A549 (cell line): ENCODE results near the gene GABBR2. TPM values are rescaled to one million over a fixed set of nuclear protein-coding genes. Genes with fewer than 3 reads are reported as not detected.

Source experiments
- ATAC-seq, 2 experiments: fragments of 200-7000 bp in 1 of 2; fragments of >200 bp in 1 of 2; cut with Nextera tagmentation in 1 of 2; cut with Tn5 transposase in 1 of 2; 3 replicates each; pipeline versions ENCODE4 v1.8.0 to v1.9.1; 2018 to 2020; ENCODE audit warnings: mild to moderate bottlenecking in 1 of 2, moderate library complexity in 1 of 2
- CTCF ChIA-PET: fragments of 300-600 bp; sonication (Branson Sonifier 250); formaldehyde crosslinking; extraction: SDS; loops from one replicate; lab custom pipeline; 2021; ENCODE audit warnings: antibody characterized with exemption, inconsistent platforms; lab: Yijun Ruan, JAX
- POLR2A ChIA-PET: fragments of 350-600 bp; formaldehyde crosslinking; extraction: SDS; loops from one replicate; lab custom pipeline; 2021; ENCODE audit warnings: antibody characterized with exemption, inconsistent platforms; lab: Yijun Ruan, JAX
- DNase-seq, 2 experiments: peaks; one replicate each; pipeline versions ENCODE4 v3.0.0 to v3.0.0-alpha.2; 2011 to 2016; ENCODE audit warnings: low read depth in 1 of 2, low spot score in 1 of 2
- FAIRE-seq: peaks from 2 replicates; lab custom pipeline; 2011; peaks lifted over from hg19 to GRCh38; lab: Jason Lieb, UNC
- H3K27ac ChIP-seq, 2 experiments: fragments of >200 bp; sonication (Bioruptor Twin); formaldehyde crosslinking; 3 replicates each; pipeline ENCODE4 v1.5.1; 2016 to 2017
- H3K4me1 ChIP-seq: fragments of >200 bp; sonication (Bioruptor Twin); formaldehyde crosslinking; 3 replicates; pipeline ENCODE4 v1.6.1; 2016
- H3K4me2 ChIP-seq: fragments of >200 bp; sonication (Bioruptor Twin); formaldehyde crosslinking; 3 replicates; pipeline ENCODE4 v1.6.1; 2016
- H3K4me3 ChIP-seq: fragments of >200 bp; sonication (Bioruptor Twin); formaldehyde crosslinking; 3 replicates; pipeline ENCODE4 v1.5.1; 2016
- H3K9me3 ChIP-seq: fragments of >200 bp; sonication (Bioruptor Twin); formaldehyde crosslinking; 3 replicates; pipeline ENCODE4 v1.6.1; 2016
- BHLHE40 ChIP-seq: IDR thresholded peaks from 2 replicates; pipeline ENCODE4 v1.6.1; 2012; ENCODE audit warnings: low read depth, low read length, inconsistent platforms
- CBX2 ChIP-seq: fragments of 200-600 bp; sonication (generic); IDR thresholded peaks from 2 replicates; pipeline ENCODE4 v1.6.1; 2016; ENCODE audit warnings: low read depth, mild to moderate bottlenecking, borderline replicate concordance
- CBX8 ChIP-seq: fragments of 200-600 bp; sonication (generic); IDR thresholded peaks from 2 replicates; pipeline ENCODE4 v1.6.1; 2016
- CHD2 ChIP-seq: fragments of 150-350 bp; IDR thresholded peaks from 2 replicates; pipeline ENCODE4 v1.6.1; 2014; ENCODE audit warnings: low read length; ENCODE audit not compliant: partially characterized antibody
- CHD4 ChIP-seq: fragments of 200-600 bp; sonication (generic); IDR thresholded peaks from 2 replicates; pipeline ENCODE4 v1.6.1; 2016; ENCODE audit warnings: antibody characterized with exemption, mild to moderate bottlenecking, borderline replicate concordance
- EHF ChIP-seq: fragments of 250-450 bp; sonication (Bioruptor Pico); IDR thresholded peaks from 2 replicates; pipeline ENCODE4 v1.5.0; 2020; ENCODE audit warnings: mild to moderate bottlenecking
- EHMT2 ChIP-seq: fragments of 200-600 bp; sonication (generic); IDR thresholded peaks from 2 replicates; pipeline ENCODE4 v1.6.1; 2016; ENCODE audit warnings: antibody characterized with exemption, low read depth, mild to moderate bottlenecking, moderate library complexity
- EP300 ChIP-seq, 2 experiments: fragments of >200 bp; sonication (Bioruptor Twin); formaldehyde crosslinking; IDR thresholded peaks; 2 replicates in 1 of 2; 3 replicates in 1 of 2; pipeline ENCODE4 v1.6.1; 2016 to 2017
- ESRRA ChIP-seq: fragments of 150-350 bp; IDR thresholded peaks from 2 replicates; pipeline ENCODE4 v1.6.1; 2014; ENCODE audit warnings: mild to moderate bottlenecking, low read length, borderline replicate concordance
- FOSB ChIP-seq: fragments of 250-450 bp; sonication (Bioruptor Pico); IDR thresholded peaks from 2 replicates; pipeline ENCODE4 v1.5.0; 2020; ENCODE audit warnings: mild to moderate bottlenecking, moderate library complexity
- GATA3 ChIP-seq: IDR thresholded peaks from 2 replicates; pipeline ENCODE4 v1.6.1; 2012; ENCODE audit warnings: borderline replicate concordance
- HDAC2 ChIP-seq: fragments of 200-600 bp; sonication (generic); IDR thresholded peaks from 2 replicates; pipeline ENCODE4 v1.6.1; 2016
- HOXA7 ChIP-seq: fragments of 250-450 bp; sonication (Bioruptor Pico); IDR thresholded peaks from 2 replicates; pipeline ENCODE4 v1.5.0; 2020; ENCODE audit warnings: mild to moderate bottlenecking, moderate library complexity
- HOXB5 ChIP-seq: fragments of 250-450 bp; sonication (Bioruptor Pico); IDR thresholded peaks from 2 replicates; pipeline ENCODE4 v1.5.0; 2020; ENCODE audit warnings: mild to moderate bottlenecking, moderate library complexity
- JUN ChIP-seq, 2 experiments: fragments of >200 bp; sonication (Bioruptor Twin); formaldehyde crosslinking; IDR thresholded peaks; 2 replicates in 1 of 2; 3 replicates in 1 of 2; pipeline ENCODE4 v1.6.1; 2016 to 2017
- JUNB ChIP-seq: fragments of >200 bp; sonication (Bioruptor Twin); formaldehyde crosslinking; IDR thresholded peaks from 2 replicates; pipeline ENCODE4 v1.6.1; 2016
- KDM1A ChIP-seq: fragments of 200-600 bp; sonication (generic); IDR thresholded peaks from 2 replicates; pipeline ENCODE4 v1.6.1; 2016; ENCODE audit warnings: low read depth, mild to moderate bottlenecking
- MAZ ChIP-seq: fragments of 150-350 bp; IDR thresholded peaks from 2 replicates; pipeline ENCODE4 v1.6.1; 2014; ENCODE audit warnings: antibody characterized with exemption, low read depth, low read length, borderline replicate concordance
- MYC ChIP-seq: IDR thresholded peaks from 2 replicates; pipeline ENCODE4 v1.6.1; 2012; ENCODE audit warnings: mild to moderate bottlenecking, inconsistent platforms, low read length, improper control_type of control experiment, borderline replicate concordance
- NPAS2 ChIP-seq: fragments of 250-450 bp; sonication (Bioruptor Pico); IDR thresholded peaks from 2 replicates; pipeline ENCODE4 v1.8.0; 2022; ENCODE audit warnings: mild to moderate bottlenecking, moderate library complexity, borderline replicate concordance
- NR3C1 ChIP-seq: fragments of >200 bp; sonication (Bioruptor Twin); formaldehyde crosslinking; IDR thresholded peaks from 3 replicates; pipeline ENCODE4 v1.6.1; 2017
- PHF8 ChIP-seq: fragments of 200-600 bp; sonication (generic); IDR thresholded peaks from 2 replicates; pipeline ENCODE4 v1.6.1; 2016; ENCODE audit warnings: low read depth, mild to moderate bottlenecking, antibody characterized with exemption, moderate library complexity, borderline replicate concordance
- POLR2A ChIP-seq: IDR thresholded peaks from 2 replicates; pipeline ENCODE4 v1.6.1; 2012; ENCODE audit warnings: mild to moderate bottlenecking, low read length
- RNF2 ChIP-seq: fragments of 200-600 bp; sonication (generic); IDR thresholded peaks from 2 replicates; pipeline ENCODE4 v1.6.1; 2016; ENCODE audit warnings: low read depth, mild to moderate bottlenecking, antibody characterized with exemption, moderate library complexity, borderline replicate concordance
- SMC3 ChIP-seq: fragments of >200 bp; sonication (Bioruptor Twin); formaldehyde crosslinking; IDR thresholded peaks from 3 replicates; pipeline ENCODE4 v1.6.1; 2018; ENCODE audit warnings: inconsistent platforms
- TFCP2L1 ChIP-seq: fragments of 250-450 bp; sonication (Bioruptor Pico); IDR thresholded peaks from 2 replicates; pipeline ENCODE4 v1.5.0; 2021; ENCODE audit warnings: mild to moderate bottlenecking
- TP53 ChIP-seq: fragments of 250-450 bp; sonication (Bioruptor Pico); IDR thresholded peaks from 2 replicates; pipeline ENCODE4 v1.5.0; 2021; ENCODE audit warnings: mild to moderate bottlenecking, moderate library complexity
- ZSCAN20 ChIP-seq: fragments of 250-450 bp; sonication (Bioruptor Pico); IDR thresholded peaks from 2 replicates; pipeline ENCODE4 v1.8.0; 2022; ENCODE audit warnings: mild to moderate bottlenecking, moderate library complexity
- WGBS: methylation state at CpG from one replicate; pipeline ENCODE4 v1.1.6; 2017; ENCODE audit errors: missing lambda C conversion rate; 5-methylcytosine and 5-hydroxymethylcytosine counted together
- polyA plus RNA-seq, 4 experiments: library from polyadenylated mRNA; depleted of rRNA in 3 of 4; stranded (reverse); fragments of >200 nt; fragmentation: RNase III in 1 of 4; extraction: RNeasy Plus Mini Kit Qiagen cat#74134 plus additional on column Dnase treatment in 1 of 4; gene quantifications; 2 replicates in 3 of 4; 3 replicates in 1 of 4; pipeline ENCODE4 v1.2.3, GENCODE V29; 2011 to 2017
- TF ChIP-seq, protein P1 (sequence below): fragments of 250-450 bp; sonication (Bioruptor Pico); IDR thresholded peaks from 2 replicates; pipeline ENCODE4 v1.5.0; 2021; ENCODE audit warnings: mild to moderate bottlenecking, moderate library complexity, borderline replicate concordance
- TF ChIP-seq, protein P2 (sequence below): fragments of 250-450 bp; sonication (Bioruptor Pico); IDR thresholded peaks from 2 replicates; pipeline ENCODE4 v1.5.0; 2020; ENCODE audit warnings: low read depth, mild to moderate bottlenecking, moderate library complexity

The GABBR2 gene
- polyA plus RNA-seq, 2 of the 4 experiments (the other 2 are of a cell fraction): 0.08 to 0.57 TPM

- POLR2A ChIA-PET: no interaction called here
- Histone ChIP-seq H3K27ac (no peak overlapping the region), H3K4me3 (no peak overlapping the region), H3K4me1 (no peaks in the 10 kb centered on the region)
- TF ChIP-seq NR3C1: no peak
- TF ChIP-seq KDM1A: no peak
- no peak for TF ChIP-seq HDAC2
- TF ChIP-seq EHMT2: no peak
- no peak for TF ChIP-seq PHF8
- no peak for TF ChIP-seq GATA3
- no peak for TF ChIP-seq CBX8
- TF ChIP-seq JUNB: no peak
- TF ChIP-seq SMC3: no peak
- TF ChIP-seq EP300 (IDR thresholded peaks at IDR 0.05): no peak
- TF ChIP-seq HOXA7 (CRISPR knock-in tag): no peak
- TF ChIP-seq CBX2: no peak
- TF ChIP-seq, all 56 proteins: peak for 0
- H3K9me3 ChIP-seq: no peaks in the 10 kb centered on the region
- DNase-seq: no peak
- FAIRE-seq: no peak
- H3K4me2 ChIP-seq: no peak overlapping the region
- CTCF ChIA-PET: interaction anchor here (1.4 to 3.6 kb wide), 3 partner anchors 10 to 495 kb away, joined by 3 to 23 read pairs (median 6); no protein-coding TSS in a partner anchor
- WGBS: 80% methylated on average over 1 of the region's 1 CpG
- no peak for ATAC-seq
Observed at GRCh38 chr9:98281281-98281680, 427.5 kb downstream of the GABBR2 start.

DNA sequence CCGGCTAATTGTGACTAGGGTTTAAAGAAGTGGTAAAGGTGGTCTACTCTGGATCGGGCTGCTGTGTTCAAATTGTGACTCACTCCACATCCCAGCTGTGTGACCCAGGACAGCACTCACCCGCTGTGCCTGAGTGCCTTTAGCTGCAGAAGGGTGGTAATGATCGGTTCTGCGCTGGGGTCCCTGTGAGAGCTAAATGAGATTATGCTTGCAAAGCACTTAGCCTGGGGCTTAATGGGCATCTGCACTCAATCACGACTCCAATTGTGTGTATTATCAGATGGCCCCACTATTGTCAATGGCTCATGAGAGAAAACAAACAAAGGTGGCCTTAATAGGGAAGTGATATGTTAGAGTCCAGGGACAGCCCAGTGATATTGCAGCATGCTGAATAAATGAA lies 428.2 kb downstream of the GABBR2 start:
- Histone ChIP-seq H3K4me3 (no peak overlapping the region), H3K9me3 (no peaks in the 10 kb centered on the region), H3K4me2 (no peak overlapping the region), H3K27ac (no peak overlapping the region), H3K4me1 (no peaks in the 10 kb centered on the region)
- ATAC-seq (no peak), FAIRE-seq (no peak), DNase-seq (no peak)
- CTCF ChIA-PET: interaction anchor here (0.6 to 3.6 kb wide), 5 partner anchors 10 to 495 kb away, joined by 3 to 23 read pairs (median 4); no protein-coding TSS in a partner anchor
- POLR2A ChIA-PET: no interaction called here
- 53% methylated on average over 6 of the region's 6 CpGs for WGBS
- no peak for TF ChIP-seq TFCP2L1
- no peak for TF ChIP-seq BHLHE40
- no peak for TF ChIP-seq POLR2A
- TF ChIP-seq, protein P1, sequence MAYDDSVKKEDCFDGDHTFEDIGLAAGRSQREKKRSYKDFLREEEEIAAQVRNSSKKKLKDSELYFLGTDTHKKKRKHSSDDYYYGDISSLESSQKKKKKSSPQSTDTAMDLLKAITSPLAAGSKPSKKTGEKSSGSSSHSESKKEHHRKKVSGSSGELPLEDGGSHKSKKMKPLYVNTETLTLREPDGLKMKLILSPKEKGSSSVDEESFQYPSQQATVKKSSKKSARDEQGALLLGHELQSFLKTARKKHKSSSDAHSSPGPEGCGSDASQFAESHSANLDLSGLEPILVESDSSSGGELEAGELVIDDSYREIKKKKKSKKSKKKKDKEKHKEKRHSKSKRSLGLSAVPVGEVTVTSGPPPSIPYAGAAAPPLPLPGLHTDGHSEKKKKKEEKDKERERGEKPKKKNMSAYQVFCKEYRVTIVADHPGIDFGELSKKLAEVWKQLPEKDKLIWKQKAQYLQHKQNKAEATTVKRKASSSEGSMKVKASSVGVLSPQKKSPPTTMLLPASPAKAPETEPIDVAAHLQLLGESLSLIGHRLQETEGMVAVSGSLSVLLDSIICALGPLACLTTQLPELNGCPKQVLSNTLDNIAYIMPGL: no peak
- no peak for TF ChIP-seq ZSCAN20 (CRISPR knock-in tag)
- no peak for TF ChIP-seq TP53
- TF ChIP-seq, protein P2, sequence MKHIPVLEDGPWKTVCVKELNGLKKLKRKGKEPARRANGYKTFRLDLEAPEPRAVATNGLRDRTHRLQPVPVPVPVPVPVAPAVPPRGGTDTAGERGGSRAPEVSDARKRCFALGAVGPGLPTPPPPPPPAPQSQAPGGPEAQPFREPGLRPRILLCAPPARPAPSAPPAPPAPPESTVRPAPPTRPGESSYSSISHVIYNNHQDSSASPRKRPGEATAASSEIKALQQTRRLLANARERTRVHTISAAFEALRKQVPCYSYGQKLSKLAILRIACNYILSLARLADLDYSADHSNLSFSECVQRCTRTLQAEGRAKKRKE (CRISPR knock-in tag): no peak
- no peak for TF ChIP-seq FOSB (CRISPR knock-in tag)
- no peak for TF ChIP-seq PHF8
- no peak for TF ChIP-seq RNF2
- TF ChIP-seq, all 56 proteins: peak for 0

DNA sequence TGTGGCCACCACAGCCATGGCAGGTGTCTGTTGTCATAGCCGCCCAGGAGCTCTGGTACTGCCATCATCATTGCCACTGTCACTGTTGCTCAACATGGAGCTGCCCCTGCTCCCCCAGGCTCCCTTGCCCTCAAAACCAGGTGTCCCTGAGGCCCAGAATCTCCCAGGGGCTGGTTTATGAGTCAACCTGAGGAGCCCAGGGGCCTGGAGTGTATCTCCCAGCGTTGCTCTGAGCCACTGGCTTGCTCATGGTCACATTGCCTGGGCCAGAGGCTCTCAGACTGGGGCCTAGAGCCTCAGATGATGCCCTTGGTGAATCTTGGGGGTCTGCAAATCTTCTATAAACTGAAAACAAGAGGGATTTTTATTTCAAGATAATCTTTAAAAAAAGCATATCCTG lies 428.6 kb downstream of the GABBR2 start:
- WGBS: 0% methylated on average over 1 of the region's 2 CpGs
- ATAC-seq (no peak), DNase-seq (no peak), FAIRE-seq (no peak)
- CTCF ChIA-PET: interaction anchor here (0.6 to 3.6 kb wide), 5 partner anchors 11 to 496 kb away, joined by 3 to 23 read pairs (median 4); no protein-coding TSS in a partner anchor
- no peak overlapping the region for H3K27ac ChIP-seq
- H3K9me3 ChIP-seq: no peaks in the 10 kb centered on the region
- no peak overlapping the region for H3K4me3 ChIP-seq
- no peak for TF ChIP-seq MYC
- no peak for TF ChIP-seq NPAS2
- no peak for TF ChIP-seq JUN (IDR thresholded peaks at IDR 0.05)
- no peak for TF ChIP-seq ESRRA
- no peak for TF ChIP-seq EHF (CRISPR knock-in tag)
- TF ChIP-seq HOXA7 (CRISPR knock-in tag): no peak
- no peak for TF ChIP-seq CHD2
- TF ChIP-seq CBX8: no peak
- TF ChIP-seq PHF8: no peak
- TF ChIP-seq MAZ: no peak
- TF ChIP-seq HOXB5 (CRISPR knock-in tag): no peak
- no peak for TF ChIP-seq CHD4
- TF ChIP-seq ZSCAN20 (CRISPR knock-in tag): no peak
- POLR2A ChIA-PET: no interaction called here
- H3K4me1 ChIP-seq: no peaks in the 10 kb centered on the region
- no peak overlapping the region for H3K4me2 ChIP-seq
